LNCAP (cell line): ENCODE measurements around the gene UNC119B.

Experiments used
- TF ChIP-seq, protein P1 (sequence below): fragments of 450-650 bp; IDR thresholded peaks from 2 replicates; pipeline ENCODE4 v1.5.1; 2017; ENCODE audit warnings: mild to moderate bottlenecking

The UNC119B gene

DNA sequence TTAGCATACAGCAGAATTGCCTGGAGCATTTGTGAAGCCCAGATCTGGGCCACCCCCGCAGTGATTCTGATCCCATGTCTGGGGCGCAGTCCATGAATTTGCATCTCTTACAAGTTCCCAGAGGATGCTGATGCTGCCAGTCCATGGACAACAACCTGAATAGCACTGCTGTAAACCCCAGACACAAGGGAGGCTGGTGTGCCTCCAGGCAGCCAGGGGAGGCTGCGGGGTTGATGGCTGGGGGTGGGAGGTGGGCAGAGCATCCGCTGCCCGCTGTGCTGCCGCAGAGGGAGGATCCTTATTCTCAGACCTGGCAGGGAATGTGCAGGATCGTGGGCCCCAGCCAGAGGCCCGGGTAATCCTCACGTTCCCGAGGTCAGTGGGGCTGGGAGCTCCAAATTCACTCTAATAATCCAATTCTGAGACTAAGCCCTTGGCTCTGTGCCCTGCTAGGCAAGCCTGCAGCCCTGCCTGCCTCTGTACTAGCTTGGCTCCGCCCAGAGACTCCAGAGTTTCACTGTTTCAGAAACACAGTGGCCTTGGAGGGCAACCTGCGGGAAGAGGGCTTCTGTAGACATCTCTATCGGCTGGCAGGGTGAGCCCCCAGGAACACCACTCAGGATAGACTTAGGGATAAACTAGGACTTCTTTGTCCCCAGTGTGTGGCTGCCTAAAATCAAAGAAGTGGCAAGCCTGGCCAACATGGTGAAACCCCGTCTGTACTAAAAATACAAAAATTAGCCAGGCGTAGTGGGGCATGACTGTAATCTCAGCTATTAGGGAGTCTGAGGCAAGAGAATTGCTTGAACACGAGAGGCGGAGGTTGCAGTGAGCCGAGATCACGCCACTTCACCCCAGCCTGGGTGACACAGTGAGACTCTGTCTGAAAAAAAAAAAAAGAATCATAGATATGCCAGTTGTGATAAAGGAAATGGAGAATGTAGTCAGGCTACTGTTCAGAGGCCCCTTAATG lies 41.1 kb upstream of the UNC119B start:
- TF ChIP-seq, protein P1, sequence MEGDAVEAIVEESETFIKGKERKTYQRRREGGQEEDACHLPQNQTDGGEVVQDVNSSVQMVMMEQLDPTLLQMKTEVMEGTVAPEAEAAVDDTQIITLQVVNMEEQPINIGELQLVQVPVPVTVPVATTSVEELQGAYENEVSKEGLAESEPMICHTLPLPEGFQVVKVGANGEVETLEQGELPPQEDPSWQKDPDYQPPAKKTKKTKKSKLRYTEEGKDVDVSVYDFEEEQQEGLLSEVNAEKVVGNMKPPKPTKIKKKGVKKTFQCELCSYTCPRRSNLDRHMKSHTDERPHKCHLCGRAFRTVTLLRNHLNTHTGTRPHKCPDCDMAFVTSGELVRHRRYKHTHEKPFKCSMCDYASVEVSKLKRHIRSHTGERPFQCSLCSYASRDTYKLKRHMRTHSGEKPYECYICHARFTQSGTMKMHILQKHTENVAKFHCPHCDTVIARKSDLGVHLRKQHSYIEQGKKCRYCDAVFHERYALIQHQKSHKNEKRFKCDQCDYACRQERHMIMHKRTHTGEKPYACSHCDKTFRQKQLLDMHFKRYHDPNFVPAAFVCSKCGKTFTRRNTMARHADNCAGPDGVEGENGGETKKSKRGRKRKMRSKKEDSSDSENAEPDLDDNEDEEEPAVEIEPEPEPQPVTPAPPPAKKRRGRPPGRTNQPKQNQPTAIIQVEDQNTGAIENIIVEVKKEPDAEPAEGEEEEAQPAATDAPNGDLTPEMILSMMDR, result no peak

DNA sequence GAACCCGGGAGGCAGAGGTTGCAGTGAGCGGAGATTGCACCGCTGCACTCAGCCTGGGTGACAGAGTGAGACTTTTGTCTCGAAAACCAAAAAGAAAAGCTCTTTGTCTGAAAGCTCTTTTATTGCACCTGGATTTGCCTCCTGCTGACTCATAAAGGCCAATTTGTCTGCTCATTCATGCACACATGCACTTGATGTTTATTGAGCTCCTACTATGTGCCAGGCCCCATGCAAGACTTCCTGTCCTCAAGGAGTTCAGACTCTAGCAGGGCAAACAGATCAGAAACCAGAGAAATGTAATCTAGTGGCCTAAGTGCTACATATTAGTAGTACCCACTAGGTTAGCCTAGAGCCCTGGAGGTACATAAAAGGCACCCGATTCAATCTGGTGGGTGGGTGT lies 39.6 kb upstream of the UNC119B start:
- TF ChIP-seq, protein P1, result no peak

DNA sequence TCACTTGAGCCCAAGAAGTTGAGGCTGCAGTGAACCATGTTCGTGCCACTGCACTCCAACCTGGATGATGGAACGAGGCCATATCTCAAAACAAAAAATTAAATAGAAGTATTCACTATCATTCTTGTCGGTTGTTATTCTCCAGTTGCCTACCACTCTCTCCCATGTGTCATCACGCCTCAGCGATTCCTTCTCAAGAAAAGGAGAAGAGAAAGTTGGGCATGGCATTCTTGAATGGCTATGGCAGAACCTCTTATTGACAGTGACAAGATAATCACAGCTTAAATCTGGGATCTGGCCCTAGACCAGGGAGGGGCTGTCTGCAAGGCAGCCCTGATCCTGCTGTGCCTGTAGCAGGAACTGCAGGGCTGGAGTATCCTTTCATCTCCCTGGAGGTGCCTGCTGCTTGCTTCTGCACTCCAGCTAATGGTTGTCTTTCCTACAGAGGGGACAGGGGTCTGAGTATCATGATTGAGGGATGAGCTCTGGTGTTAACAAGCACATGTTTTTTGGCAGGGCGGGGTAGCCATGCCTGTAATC lies 36.1 kb upstream of the UNC119B start:
- TF ChIP-seq, protein P1, result no peak

DNA sequence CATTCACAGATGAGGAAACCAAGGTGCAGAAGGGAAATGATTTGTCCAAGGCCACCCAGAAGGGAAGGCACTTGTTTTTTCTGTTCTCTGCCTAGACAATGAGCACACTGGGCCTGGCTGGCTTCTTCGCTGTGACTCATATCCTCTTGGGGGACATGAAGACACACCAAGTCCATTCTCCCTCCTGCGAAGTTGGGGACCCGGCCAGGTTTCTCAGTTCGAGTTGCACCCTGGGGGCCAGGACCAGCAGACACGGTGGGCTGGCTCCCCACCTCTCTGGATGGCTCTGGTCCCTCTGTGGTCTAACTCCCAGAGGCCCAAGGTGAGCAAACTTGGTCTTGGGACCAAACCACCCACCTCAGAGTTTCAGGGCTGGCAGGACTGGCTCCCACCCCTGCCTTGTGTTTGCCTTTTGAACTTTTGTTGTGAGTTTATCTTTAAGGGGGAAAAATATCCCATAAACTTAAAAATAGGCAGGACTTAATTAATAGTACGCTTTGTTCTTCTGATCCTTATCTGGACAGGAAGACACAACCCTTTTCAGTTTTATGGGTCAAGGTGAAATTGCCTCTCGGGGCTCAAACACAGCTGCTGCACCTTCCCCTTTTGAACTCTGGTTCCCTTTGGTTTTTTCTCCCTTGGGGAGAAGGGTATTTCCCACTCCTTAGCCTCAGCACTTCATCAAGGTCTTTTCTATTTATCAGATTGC lies 32.3 kb upstream of the UNC119B start:
- TF ChIP-seq, protein P1, result no peak

DNA sequence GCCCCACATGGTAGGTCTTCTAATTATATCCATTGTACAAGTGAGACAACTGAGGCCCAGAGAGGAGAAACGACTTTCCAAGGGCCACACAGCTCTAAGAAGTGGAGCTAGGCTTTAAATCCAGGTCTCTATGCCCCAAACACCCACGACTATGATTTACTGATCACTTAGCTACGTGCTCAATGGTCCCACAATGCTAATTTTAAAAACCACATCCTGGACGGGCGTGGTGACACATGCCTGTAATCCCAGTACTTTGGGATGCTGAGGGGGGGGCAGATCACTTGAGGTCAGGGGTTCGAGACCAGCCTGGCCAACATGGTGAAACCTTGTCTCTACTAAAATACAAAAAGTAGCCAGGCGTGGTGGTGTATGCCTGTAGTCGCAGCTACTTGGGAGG lies 31.7 kb upstream of the UNC119B start:
- TF ChIP-seq, protein P1, result no peak

DNA sequence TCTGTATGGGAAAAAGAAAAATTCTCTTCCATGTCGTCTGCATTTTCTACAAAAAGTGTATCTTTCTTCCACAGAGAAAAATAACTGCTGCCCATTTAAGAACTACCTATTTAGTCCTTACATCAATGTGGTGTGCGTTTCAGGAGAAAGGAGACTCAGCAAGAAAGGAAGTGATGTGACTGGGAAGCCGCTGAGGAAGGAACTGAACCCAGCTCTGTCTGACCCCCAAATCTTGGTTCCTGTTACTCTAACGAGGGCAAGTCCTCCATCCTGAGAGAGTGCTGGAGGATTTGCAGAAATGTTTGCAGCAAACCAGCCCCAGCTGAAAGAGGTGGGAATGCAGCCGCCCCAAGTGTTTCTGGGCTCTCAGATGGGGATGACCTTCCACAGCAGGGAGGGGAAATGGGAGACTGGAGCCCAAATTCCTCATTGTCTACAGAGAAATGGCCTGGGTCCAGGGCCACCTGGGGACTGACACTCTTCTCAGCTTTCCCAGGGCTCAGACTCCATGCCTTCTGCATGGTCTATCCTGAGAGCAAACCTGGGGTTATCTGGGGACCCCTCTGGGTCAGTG lies 30.0 kb upstream of the UNC119B start:
- TF ChIP-seq, protein P1, result no peak

DNA sequence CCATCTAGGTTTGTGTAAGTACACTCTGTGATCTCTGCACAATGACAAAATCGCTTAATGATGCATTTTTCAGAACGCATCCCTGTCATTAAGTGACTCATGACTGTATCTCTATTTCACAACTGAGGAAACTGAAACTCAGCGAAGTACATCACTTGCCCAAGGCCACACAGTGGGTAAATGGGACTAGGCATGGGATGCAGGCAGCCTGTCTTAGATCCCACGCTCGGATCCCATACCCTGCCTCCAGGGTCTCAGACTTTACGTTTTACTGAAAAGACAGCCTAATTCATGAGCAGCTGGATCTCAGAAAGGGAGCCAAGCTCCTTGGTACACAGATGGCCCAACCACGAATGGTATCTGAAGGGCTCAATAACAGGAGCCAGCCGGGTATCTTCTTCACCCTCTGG lies 25.7 kb upstream of the UNC119B start:
- TF ChIP-seq, protein P1, result no peak
